ENCODE data around the gene CAMTA1. TPM values are rescaled to one million over a fixed set of nuclear protein-coding genes. Genes with fewer than 3 reads are reported as not detected.

The CAMTA1 gene
- total RNA-seq, 1 donor from 2014 or later = 62.9 TPM

- H3K9me3 ChIP-seq = no peaks in the 10 kb centered on the region
- DNase-seq (ENCODE audit: extremely low spot score in 2 of 2) = no peak
- no peak overlapping the region for H3K27ac ChIP-seq
- H3K27me3 ChIP-seq = no peaks in the 10 kb centered on the region
- no peaks in the 10 kb centered on the region for H3K36me3 ChIP-seq
- no peak overlapping the region for H3K4me3 ChIP-seq
- H3K4me1 ChIP-seq = no peaks in the 10 kb centered on the region
- TF ChIP-seq CTCF (IDR thresholded peaks at IDR 0.05) (no peak), POLR2A (IDR thresholded peaks at IDR 0.05) (no peak), POLR2AphosphoS5 (IDR thresholded peaks at IDR 0.05; ENCODE audit: insufficient read depth in 1 of 2, low read depth in 1 of 2) (no peak)
- intact Hi-C loops (cut with DNase I) = no loop called here
Measured at GRCh38 chr1:7108251-7108650, 323.0 kb downstream of the CAMTA1 start.

GRCh38 chr1:7109901-7110300 lies 324.6 kb downstream of the CAMTA1 start:
- no peaks in the 10 kb centered on the region for H3K4me1 ChIP-seq
- no peaks in the 10 kb centered on the region for H3K27me3 ChIP-seq
- no peak overlapping the region for H3K27ac ChIP-seq
- no peak overlapping the region for H3K4me3 ChIP-seq
- TF ChIP-seq POLR2AphosphoS5 (IDR thresholded peaks at IDR 0.05; ENCODE audit: insufficient read depth in 1 of 2, low read depth in 1 of 2) (no peak), POLR2A (IDR thresholded peaks at IDR 0.05) (no peak), CTCF (IDR thresholded peaks at IDR 0.05) (no peak)
- no peaks in the 10 kb centered on the region for H3K9me3 ChIP-seq
- intact Hi-C loops (cut with DNase I) = no loop called here
- H3K36me3 ChIP-seq = no peaks in the 10 kb centered on the region
- DNase-seq (ENCODE audit: extremely low spot score in 2 of 2) = no peak

GRCh38 chr1:7110321-7110720 lies 325.1 kb downstream of the CAMTA1 start:
- Histone ChIP-seq H3K4me3 (no peak overlapping the region), H3K4me1 (no peaks in the 10 kb centered on the region), H3K27ac (no peak overlapping the region), H3K36me3 (no peaks in the 10 kb centered on the region), H3K9me3 (no peaks in the 10 kb centered on the region), H3K27me3 (no peaks in the 10 kb centered on the region)
- intact Hi-C loops (cut with DNase I) = no loop called here
- TF ChIP-seq POLR2AphosphoS5 (IDR thresholded peaks at IDR 0.05; ENCODE audit: insufficient read depth in 1 of 2, low read depth in 1 of 2) = no peak
- TF ChIP-seq POLR2A (IDR thresholded peaks at IDR 0.05) = no peak
- TF ChIP-seq CTCF (IDR thresholded peaks at IDR 0.05) = no peak
- no peak for DNase-seq (ENCODE audit: extremely low spot score in 2 of 2)

- DNase-seq (ENCODE audit: extremely low spot score in 2 of 2) = no peak
- Histone ChIP-seq H3K36me3 (no peaks in the 10 kb centered on the region), H3K27ac (no peak overlapping the region), H3K4me1 (no peaks in the 10 kb centered on the region), H3K9me3 (no peaks in the 10 kb centered on the region), H3K27me3 (no peaks in the 10 kb centered on the region), H3K4me3 (no peak overlapping the region)
- no peak for TF ChIP-seq CTCF (IDR thresholded peaks at IDR 0.05)
- TF ChIP-seq POLR2AphosphoS5 (IDR thresholded peaks at IDR 0.05; ENCODE audit: insufficient read depth in 1 of 2, low read depth in 1 of 2) = no peak
- no peak for TF ChIP-seq POLR2A (IDR thresholded peaks at IDR 0.05)
- intact Hi-C loops (cut with DNase I) = no loop called here
Measured at GRCh38 chr1:7111853-7112252, 326.6 kb downstream of the CAMTA1 start.

- no peak overlapping the region for H3K4me3 ChIP-seq
Measured at GRCh38 chr1:7113136-7113535, 327.9 kb downstream of the CAMTA1 start.

More at GRCh38 chr1:7113136-7113535, 327.9 kb downstream of the CAMTA1 start:
- no peak for DNase-seq (ENCODE audit: extremely low spot score in 2 of 2)
- Histone ChIP-seq H3K9me3 (no peaks in the 10 kb centered on the region), H3K27ac (no peak overlapping the region), H3K27me3 (no peaks in the 10 kb centered on the region), H3K36me3 (no peaks in the 10 kb centered on the region), H3K4me1 (no peaks in the 10 kb centered on the region)
- intact Hi-C loops (cut with DNase I) = no loop called here
- TF ChIP-seq CTCF (IDR thresholded peaks at IDR 0.05) = no peak
- no peak for TF ChIP-seq POLR2A (IDR thresholded peaks at IDR 0.05)
- TF ChIP-seq POLR2AphosphoS5 (IDR thresholded peaks at IDR 0.05; ENCODE audit: insufficient read depth in 1 of 2, low read depth in 1 of 2) = no peak
